Spinal cord (tissue), 10 donors: ENCODE results near the gene NAP1L4. TPM values are rescaled to one million over a fixed set of nuclear protein-coding genes. Genes with fewer than 3 reads are reported as not detected.
A peak's percentile ranks its signal among the peaks of the same experiment; 100 is the strongest.

Experiments
- DNase-seq, 6 donors: peaks; one replicate each; pipeline versions ENCODE4 v3.0.0 to v3.0.0-alpha.2; 2013 to 2015; ENCODE audit warnings: low spot score in 6 of 6, low read depth in 4 of 6
- H3K27ac ChIP-seq: one replicate; pipeline ENCODE4 v1.5.1; 2013; ENCODE audit warnings: low read depth, low read length, control low read depth
- H3K27me3 ChIP-seq: one replicate; pipeline ENCODE4 v1.6.1; 2013; ENCODE audit warnings: low read length; ENCODE audit not compliant: control insufficient read depth, insufficient read depth
- H3K36me3 ChIP-seq: one replicate; pipeline ENCODE4 v1.6.1; 2013; ENCODE audit warnings: low read length; ENCODE audit not compliant: control insufficient read depth, insufficient read depth
- H3K4me1 ChIP-seq: one replicate; pipeline ENCODE4 v1.6.1; 2013; ENCODE audit warnings: low read length; ENCODE audit not compliant: control insufficient read depth, insufficient read depth
- H3K4me3 ChIP-seq: one replicate; pipeline ENCODE4 v1.5.1; 2013; ENCODE audit warnings: low read depth, low read length, control low read depth
- H3K9me3 ChIP-seq: one replicate; pipeline ENCODE4 v1.6.1; 2013; ENCODE audit warnings: low read length; ENCODE audit not compliant: control insufficient read depth, insufficient read depth
- WGBS: methylation state at CpG from one replicate; pipeline ENCODE4 v1.1.5; 2013; ENCODE audit warnings: missing lambda C conversion rate; ENCODE audit not compliant: insufficient coverage; 5-methylcytosine and 5-hydroxymethylcytosine counted together
- polyA plus RNA-seq, 2 donors: library from polyadenylated mRNA; unstranded; fragments of 120-200 nt; gene quantifications; one replicate each; pipeline ENCODE4 v1.2.1, GENCODE V29; 2013; ENCODE audit not compliant: insufficient read length in 2 of 2
- total RNA-seq, 2 donors: library from RNA; depleted of rRNA in 1 of 2; stranded (reverse); fragments of 120-200 nt in 1 of 2; fragments of >200 nt in 1 of 2; gene quantifications; one replicate each; pipeline versions ENCODE4 v1.2.3 to v1.2.4, GENCODE V29; 2013 to 2014
- donor health status: healthy.

The NAP1L4 gene
- total and polyA plus RNA-seq, 4 donors: 148 to 191 (median 177) TPM

DNA sequence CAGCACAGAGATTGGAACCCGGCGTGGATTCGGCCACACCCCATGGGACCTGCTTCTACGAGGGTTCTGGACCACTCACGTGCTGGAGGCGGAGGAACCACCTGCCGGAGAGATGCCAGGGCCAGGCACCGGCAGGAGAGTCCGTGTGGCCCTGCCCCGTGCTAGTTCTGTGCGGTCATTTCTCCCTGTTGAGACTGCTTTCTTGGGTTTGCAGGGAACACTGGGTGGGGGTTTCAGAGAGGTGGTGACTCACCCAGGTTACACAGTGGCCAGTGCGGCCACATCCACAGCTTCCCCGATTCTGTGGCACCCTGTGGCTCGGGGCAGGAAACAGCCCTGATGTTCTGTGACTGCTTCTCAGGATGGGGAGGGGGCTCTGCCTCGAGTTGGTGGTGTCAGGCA, 59.3 kb downstream of the NAP1L4 start:
- Histone ChIP-seq H3K27ac (no peak overlapping the region), H3K27me3 (peaks cover 38% of the 10 kb centered on the region)

GRCh38 chr11:2931771-2932738, 60.1 kb downstream of the NAP1L4 start:
- no peak overlapping the region for H3K27ac ChIP-seq
- peaks cover 5% of the 10 kb centered on the region for H3K36me3 ChIP-seq
- peaks cover 46% of the 10 kb centered on the region for H3K27me3 ChIP-seq
- H3K9me3 ChIP-seq: no peaks in the 10 kb centered on the region
- DNase-seq: no peak
- H3K4me1 ChIP-seq: peaks cover 33% of the 10 kb centered on the region
- no peak overlapping the region for H3K4me3 ChIP-seq
- 79% methylated on average over 10 of the region's 13 CpGs for WGBS

More for the DNA sequence above, 59.3 kb downstream of the NAP1L4 start:
- Histone ChIP-seq H3K36me3 (peaks cover 5% of the 10 kb centered on the region), H3K4me1 (peaks cover 33% of the 10 kb centered on the region), H3K9me3 (peaks cover 5% of the 10 kb centered on the region), H3K4me3 (no peak overlapping the region)
- DNase-seq: no peak
- WGBS: 72% methylated on average over 15 of the region's 15 CpGs

DNA sequence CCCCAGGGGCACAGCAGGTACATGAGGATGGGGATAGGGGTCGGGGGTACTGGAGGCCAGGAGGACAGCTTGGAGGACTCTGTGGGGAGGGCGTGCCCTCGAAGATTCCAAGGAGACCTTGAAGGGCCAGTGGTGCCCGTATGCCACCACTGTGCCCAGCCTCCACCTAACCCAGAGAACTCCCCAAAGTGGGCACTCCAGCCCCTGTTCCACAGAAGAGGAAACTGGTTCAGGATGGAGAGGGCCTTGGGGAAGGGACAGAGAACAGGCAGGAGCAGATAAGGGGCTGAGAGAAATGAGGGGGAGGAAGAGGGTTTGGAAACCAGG, 60.7 kb downstream of the NAP1L4 start:
- no peak overlapping the region for H3K27ac ChIP-seq
- 33% methylated on average over 1 of the region's 4 CpGs for WGBS
- no peak for DNase-seq
- H3K4me1 ChIP-seq: peaks cover 33% of the 10 kb centered on the region
- H3K36me3 ChIP-seq: peaks cover 5% of the 10 kb centered on the region
- H3K4me3 ChIP-seq: no peak overlapping the region
- peaks cover 47% of the 10 kb centered on the region for H3K27me3 ChIP-seq
- H3K9me3 ChIP-seq: no peaks in the 10 kb centered on the region

DNA sequence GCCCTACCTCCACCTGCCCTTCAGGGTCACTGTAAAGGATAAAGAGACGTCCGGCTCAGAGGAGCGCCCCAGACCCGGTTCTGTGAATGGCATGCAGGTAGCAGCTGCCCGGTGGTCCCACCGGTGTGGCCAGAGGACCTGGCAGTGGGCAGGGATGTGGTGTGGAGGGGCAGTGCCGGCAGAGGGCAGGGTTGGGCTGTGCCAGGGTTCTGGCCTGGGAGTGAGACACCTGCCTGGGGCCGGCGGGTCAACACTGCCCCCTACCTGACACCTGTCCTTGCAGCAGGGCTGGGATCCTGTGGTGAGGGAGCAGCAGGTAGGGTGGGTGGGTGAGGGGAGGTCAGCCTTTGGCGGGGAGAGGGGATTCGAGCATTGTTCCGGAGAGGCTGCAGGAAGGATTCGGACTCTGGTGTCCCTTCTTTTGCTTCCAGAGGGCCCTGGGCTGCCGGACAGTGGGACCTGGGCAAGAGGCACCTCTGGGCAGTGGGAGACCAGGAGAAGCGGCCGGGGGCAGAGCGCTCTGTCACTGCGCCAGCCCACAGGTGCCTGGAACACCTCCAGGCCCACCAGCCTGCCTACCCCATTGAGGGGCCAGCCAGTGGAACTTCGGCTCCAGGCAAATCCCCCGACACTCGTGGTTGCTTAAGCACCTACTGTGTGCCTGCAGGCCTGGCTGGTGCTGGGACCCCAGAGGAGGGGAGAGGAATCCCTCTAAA, 61.3 kb downstream of the NAP1L4 start:
- peaks cover 47% of the 10 kb centered on the region for H3K27me3 ChIP-seq
- 39% methylated on average over 19 of the region's 21 CpGs for WGBS
- peaks cover 33% of the 10 kb centered on the region for H3K4me1 ChIP-seq
- H3K36me3 ChIP-seq: peaks cover 5% of the 10 kb centered on the region
- H3K9me3 ChIP-seq: no peaks in the 10 kb centered on the region
- peak in 1 of 6 donors; percentile 15 for DNase-seq
- H3K27ac ChIP-seq: no peak overlapping the region
- H3K4me3 ChIP-seq: no peak overlapping the region

- DNase-seq: no peak
- Histone ChIP-seq H3K4me1 (peaks cover 33% of the 10 kb centered on the region), H3K4me3 (peak overlapping the region; percentile 35), H3K36me3 (peaks cover 5% of the 10 kb centered on the region), H3K9me3 (no peaks in the 10 kb centered on the region), H3K27me3 (peaks cover 47% of the 10 kb centered on the region), H3K27ac (no peak overlapping the region)
- WGBS: 5% methylated on average over 44 of the region's 47 CpGs
These were observed 62.0 kb downstream of the NAP1L4 start for GRCh38 chr11:2929950-2930703.

DNA sequence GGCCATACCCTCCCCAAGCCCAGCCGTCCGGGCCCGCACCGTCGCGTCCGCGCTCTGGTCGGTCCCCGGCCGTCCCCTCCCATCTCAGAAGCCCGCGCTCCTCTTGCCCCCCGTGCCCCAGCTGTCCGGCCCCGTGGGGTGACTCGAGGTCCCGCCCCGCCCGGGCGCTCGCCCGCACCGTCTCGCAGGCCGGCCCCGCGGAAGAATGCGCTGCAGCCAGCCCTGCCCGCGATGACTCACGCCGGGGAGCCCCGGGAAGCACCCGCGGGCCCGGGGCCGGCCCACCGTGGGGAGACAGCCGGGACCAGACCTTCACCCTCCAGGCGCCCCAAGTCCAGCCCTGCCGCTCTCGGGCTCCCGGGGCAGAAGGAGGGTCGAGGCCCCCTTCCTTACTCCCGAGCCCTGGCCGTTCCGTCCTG, 62.6 kb downstream of the NAP1L4 start:
- Histone ChIP-seq H3K4me3 (no peak overlapping the region), H3K9me3 (no peaks in the 10 kb centered on the region), H3K27ac (no peak overlapping the region), H3K4me1 (peaks cover 33% of the 10 kb centered on the region), H3K36me3 (peaks cover 4% of the 10 kb centered on the region), H3K27me3 (peaks cover 47% of the 10 kb centered on the region)
- 4% methylated on average over 48 of the region's 48 CpGs for WGBS
- DNase-seq: no peak

GRCh38 chr11:2928605-2929530, 63.3 kb downstream of the NAP1L4 start, which contains the start of gene PHLDA2:
PHLDA2 (minus strand) TSS chr11:2929420; CDS start chr11:2929364, 56 bp downstream.
- Histone ChIP-seq H3K27ac (no peak within 1 kb of the TSS), H3K4me3 (peak within 1 kb of the TSS; percentile 35), H3K27me3 (peaks cover 47% of the 10 kb centered on the region), H3K36me3 (peaks cover 3% of the 10 kb centered on the region), H3K4me1 (peaks cover 33% of the 10 kb centered on the region), H3K9me3 (no peaks in the 10 kb centered on the region)
- under 1% methylated on average over 93 of the region's 113 CpGs for WGBS
- peak in 2 of 6 donors; percentile 60 to 76 for DNase-seq

DNA sequence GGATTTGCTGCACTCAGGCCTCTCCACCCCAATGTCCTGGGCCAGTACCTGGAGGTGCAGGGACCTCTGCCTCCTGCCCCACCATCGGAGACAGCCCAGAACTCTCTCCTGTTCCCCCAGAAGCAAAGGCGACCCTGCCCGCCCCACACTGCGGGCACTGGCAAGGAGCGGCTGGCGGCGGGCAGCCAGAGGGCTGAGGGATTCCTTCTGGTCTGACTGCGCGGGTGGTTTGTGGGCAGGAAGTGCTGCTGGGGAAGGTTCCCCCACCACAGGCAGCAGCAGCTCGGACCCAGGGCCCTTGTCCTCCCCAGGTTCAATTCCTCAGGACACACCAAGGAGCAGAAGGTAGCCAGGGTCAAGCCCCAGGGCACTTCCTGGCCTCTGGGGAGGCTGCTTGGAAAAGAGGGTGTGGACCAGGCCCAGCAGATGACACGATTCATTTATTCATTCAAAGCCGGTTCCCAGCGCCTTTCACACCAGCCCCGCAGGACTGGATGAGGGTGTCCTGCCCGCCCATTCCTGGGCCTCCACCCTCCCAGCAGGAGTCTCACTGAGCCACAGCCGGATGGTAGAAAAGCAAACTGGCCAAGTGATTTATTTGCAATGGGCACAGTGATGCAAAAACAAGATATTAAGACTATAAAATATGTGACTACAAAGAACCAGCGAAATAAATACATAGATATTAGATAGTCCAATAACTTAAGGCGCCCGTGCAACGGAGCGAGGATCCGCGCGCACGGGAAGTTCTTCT, 64.1 kb downstream of the NAP1L4 start:
- H3K4me3 ChIP-seq: peak overlapping the region; percentile 16
- H3K27ac ChIP-seq: no peak overlapping the region
- DNase-seq: no peak
- peaks cover 29% of the 10 kb centered on the region for H3K4me1 ChIP-seq
- no peaks in the 10 kb centered on the region for H3K36me3 ChIP-seq
- no peaks in the 10 kb centered on the region for H3K9me3 ChIP-seq
- 16% methylated on average over 16 of the region's 25 CpGs for WGBS
- H3K27me3 ChIP-seq: peaks cover 47% of the 10 kb centered on the region
